IMR-90 (cell line): Measurements from ENCODE around the gene CXCL9. TPM values are rescaled to one million over a fixed set of nuclear protein-coding genes. Genes with fewer than 3 reads are reported as not detected.

Source experiments
- ATAC-seq: fragments of 200-7000 bp; cut with Tn5 transposase; 2 replicates; pipeline ENCODE4 v1.9.1; 2020; ENCODE audit warnings: low read depth, mild to moderate bottlenecking, moderate library complexity
- BruUV-seq: library from RNA; stranded (reverse); fragments of 400-500 nt; replicated peaks from 2 replicates; lab custom pipeline; 2021; lab: Mats Ljungman, UMichigan
- CTCF ChIA-PET: fragments of 300-600 bp; formaldehyde crosslinking; extraction: SDS; loops from one replicate; lab custom pipeline; 2021; ENCODE audit warnings: antibody characterized with exemption; lab: Yijun Ruan, JAX
- POLR2A ChIA-PET: fragments of 300-600 bp; sonication (Branson Sonifier 250); formaldehyde crosslinking; loops from one replicate; lab custom pipeline; 2022; ENCODE audit warnings: antibody characterized with exemption; ENCODE audit not compliant: unreplicated experiment; lab: Charles Lee
- DNase-seq: peaks from one replicate; pipeline ENCODE4 v3.0.0; 2013
- H2AFZ ChIP-seq: replicated peaks from 2 replicates; pipeline ENCODE3; 2013; ENCODE audit warnings: low read length, mild to moderate bottlenecking; ENCODE audit not compliant: poor library complexity
- H2AK5ac ChIP-seq: 2 replicates; pipeline ENCODE4 v1.6.1; 2013; ENCODE audit warnings: low read depth, low read length, inconsistent platforms
- H2AK9ac ChIP-seq: replicated peaks from 2 replicates; pipeline ENCODE3; 2013; ENCODE audit warnings: mild to moderate bottlenecking, low read depth, low read length, moderate library complexity; ENCODE audit not compliant: poor library complexity
- H2BK120ac ChIP-seq: 2 replicates; pipeline ENCODE4 v1.6.1; 2013; ENCODE audit warnings: low read depth, low read length, inconsistent platforms
- H2BK15ac ChIP-seq: 3 replicates; pipeline ENCODE4 v1.6.1; 2013; ENCODE audit warnings: low read depth, low read length, inconsistent platforms
- H2BK20ac ChIP-seq: 2 replicates; pipeline ENCODE4 v1.6.1; 2013; ENCODE audit warnings: low read depth, mild to moderate bottlenecking, inconsistent platforms, low read length, moderate library complexity
- H2BK5ac ChIP-seq: 2 replicates; pipeline ENCODE4 v1.6.1; 2013; ENCODE audit warnings: mild to moderate bottlenecking, low read depth, low read length, inconsistent platforms; ENCODE audit not compliant: poor library complexity, severe bottlenecking
- H3K14ac ChIP-seq: replicated peaks from 2 replicates; pipeline ENCODE4 v1.6.1; 2013; ENCODE audit warnings: low read depth, low read length, inconsistent platforms
- H3K18ac ChIP-seq: 2 replicates; pipeline ENCODE4 v1.6.1; 2013; ENCODE audit warnings: low read depth, low read length, control low read depth
- H3K23ac ChIP-seq: 2 replicates; pipeline ENCODE4 v1.6.1; 2013; ENCODE audit warnings: low read depth, low read length, inconsistent platforms
- H3K27ac ChIP-seq: 2 replicates; pipeline ENCODE4 v1.5.1; 2013; ENCODE audit warnings: mild to moderate bottlenecking, control low read depth, low read length; ENCODE audit not compliant: insufficient read depth
- H3K27me3 ChIP-seq: 2 replicates; pipeline ENCODE4 v1.6.1; 2013; ENCODE audit warnings: low read length; ENCODE audit not compliant: control insufficient read depth, insufficient read depth
- H3K36me3 ChIP-seq: 2 replicates; pipeline ENCODE4 v1.6.1; 2013; ENCODE audit warnings: low read length, mixed read lengths; ENCODE audit not compliant: control insufficient read depth, insufficient read depth
- H3K4ac ChIP-seq: 2 replicates; pipeline ENCODE4 v1.6.1; 2013; ENCODE audit warnings: low read depth, low read length, inconsistent platforms
- H3K4me1 ChIP-seq: 2 replicates; pipeline ENCODE4 v1.6.1; 2013; ENCODE audit warnings: low read length, mixed read lengths; ENCODE audit not compliant: control insufficient read depth, insufficient read depth
- H3K4me2 ChIP-seq: 2 replicates; pipeline ENCODE4 v1.6.1; 2013; ENCODE audit warnings: low read depth, mild to moderate bottlenecking, control low read depth, low read length, moderate library complexity
- H3K4me3 ChIP-seq: 2 replicates; pipeline ENCODE4 v1.5.1; 2013; ENCODE audit warnings: low read depth, mild to moderate bottlenecking, control low read depth, low read length, moderate library complexity; ENCODE audit not compliant: insufficient read depth
- H3K56ac ChIP-seq: 2 replicates; pipeline ENCODE4 v1.6.1; 2013; ENCODE audit warnings: low read length, inconsistent platforms; ENCODE audit not compliant: insufficient read depth; ENCODE audit errors: extremely low read depth
- H3K79me1 ChIP-seq, 2 experiments: 2 replicates each; pipeline ENCODE4 v1.6.1; 2013; ENCODE audit warnings: low read length in 2 of 2, inconsistent platforms in 1 of 2, low read depth in 1 of 2
- H3K9ac ChIP-seq: 2 replicates; pipeline ENCODE4 v1.6.1; 2013; ENCODE audit warnings: low read depth, low read length, control low read depth
- H3K9me1 ChIP-seq: 2 replicates; pipeline ENCODE4 v1.6.1; 2013; ENCODE audit warnings: low read length, inconsistent platforms; ENCODE audit not compliant: insufficient read depth
- H3K9me3 ChIP-seq: 2 replicates; pipeline ENCODE4 v1.6.1; 2013; ENCODE audit warnings: low read length; ENCODE audit not compliant: control insufficient read depth, insufficient read depth
- H4K20me1 ChIP-seq: 2 replicates; pipeline ENCODE4 v1.6.1; 2013; ENCODE audit warnings: low read length, inconsistent platforms; ENCODE audit not compliant: insufficient read depth
- H4K5ac ChIP-seq: 2 replicates; pipeline ENCODE4 v1.6.1; 2013; ENCODE audit warnings: mild to moderate bottlenecking, low read depth, low read length, control low read depth
- H4K8ac ChIP-seq, 2 experiments: 2 replicates each; pipeline ENCODE4 v1.6.1; 2013; ENCODE audit warnings: low read depth in 2 of 2, low read length in 2 of 2, control low read depth in 1 of 2, inconsistent platforms in 1 of 2
- H4K91ac ChIP-seq: 2 replicates; pipeline ENCODE4 v1.6.1; 2013; ENCODE audit warnings: low read depth, low read length, inconsistent platforms; ENCODE audit not compliant: insufficient read depth
- CEBPB ChIP-seq: IDR thresholded peaks from 2 replicates; pipeline ENCODE4 v1.6.1; 2012; ENCODE audit warnings: low read depth, low read length, improper control_type of control experiment
- FOS ChIP-seq: fragments of 150-350 bp; IDR thresholded peaks from 2 replicates; pipeline ENCODE4 v1.6.1; 2016; ENCODE audit warnings: low read depth, low read length
- WGBS, 2 experiments: methylation state at CpG; one replicate each; pipeline versions ENCODE4 v1.1.5 to v1.1.7; 2013; ENCODE audit warnings: missing lambda C conversion rate in 2 of 2; ENCODE audit not compliant: insufficient read length in 1 of 2; ENCODE audit errors: extremely low coverage in 2 of 2; 5-methylcytosine and 5-hydroxymethylcytosine counted together
- dilution Hi-C: fragments of 300-500 bp; cut with HindIII; formaldehyde crosslinking; loops from one replicate; pipeline ENCODE4 v1.14.3; 2018; ENCODE audit warnings: low sequenced_read_pairs; ENCODE audit not compliant: unreplicated experiment
- in situ Hi-C: fragments of 300-500 bp; cut with MboI; formaldehyde crosslinking; loops from 3 replicates; pipeline ENCODE4 v1.14.3; 2019; ENCODE audit warnings: low sequenced_read_pairs, inconsistent platforms, mixed read lengths
- intact Hi-C: fragments of 100-400 bp; cut with micrococcal nuclease; formaldehyde crosslinking; loops from 2 replicates; pipeline ENCODE4 v1.10.0; 2022
- polyA plus RNA-seq, 3 experiments: library from polyadenylated mRNA; depleted of rRNA; stranded (reverse); fragments of >200 nt; gene quantifications; 2 replicates each; pipeline ENCODE4 v1.2.3, GENCODE V29; 2012; ENCODE audit warnings: low replicate concordance in 1 of 3
- total RNA-seq: library from RNA; depleted of rRNA; stranded (reverse); fragments of >200 nt; gene quantifications from 2 replicates; pipeline ENCODE4 v1.2.3, GENCODE V29; 2012

Gene CXCL9
- total and polyA plus RNA-seq, 2 of the 4 experiments (the other 2 are of a cell fraction): not detected

DNA sequence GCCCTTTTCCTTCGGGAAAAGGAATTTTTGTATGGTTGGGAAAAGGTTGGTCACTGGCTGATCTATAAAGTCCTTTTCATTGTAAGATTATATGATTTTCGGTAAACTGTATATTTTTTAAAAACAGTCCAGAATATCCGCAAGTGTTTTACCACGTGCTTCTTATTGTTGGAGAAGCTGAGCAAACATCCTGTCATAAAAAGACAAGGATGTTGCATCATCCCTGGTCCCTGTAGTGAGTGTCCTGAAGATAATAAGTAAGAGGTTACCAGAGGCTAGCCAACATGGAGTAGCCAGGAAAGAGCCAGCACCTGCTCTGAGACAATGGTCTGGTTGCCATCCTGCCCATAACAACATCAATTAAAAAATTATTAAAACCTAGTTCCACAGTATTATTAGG, 5.1 kb downstream of the CXCL9 start:
- BruUV-seq: no TSS peak
- H3K4me2 ChIP-seq: no peak overlapping the region
- no peaks in the 10 kb centered on the region for H4K20me1 ChIP-seq
- H3K9me3 ChIP-seq: no peaks in the 10 kb centered on the region
- H4K91ac ChIP-seq: peak overlapping the region; percentile 34; the same call in 1 of the 2 replicates
- no peak for ATAC-seq
- no peak overlapping the region for H3K56ac ChIP-seq
- H2AK5ac ChIP-seq: peak overlapping the region; percentile 16; the same call in 1 of the 2 replicates
- H3K4me3 ChIP-seq: no peak overlapping the region
- H3K79me1 ChIP-seq: no peaks in the 10 kb centered on the region
- dilution Hi-C loops: no loop called here
- POLR2A ChIA-PET: no interaction called here
- H3K23ac ChIP-seq: no peak overlapping the region
- DNase-seq: peak; percentile 26
- H3K18ac ChIP-seq: no peak overlapping the region
- no peak overlapping the region for H2BK15ac ChIP-seq
- H2BK5ac ChIP-seq: no peak overlapping the region
- 0 out of 2 replicates have a peak overlapping the region, but pooled peaks have one; percentile 13 for H2BK120ac ChIP-seq
- H3K27me3 ChIP-seq: 0 out of 2 replicates have a peak, but pooled peaks cover 4% of the 10 kb centered on the region
- in situ Hi-C loops: no loop called here
- no peaks in the 10 kb centered on the region for H3K36me3 ChIP-seq
- no peak overlapping the region for H3K4ac ChIP-seq
- H2AFZ ChIP-seq: no peak overlapping the region
- no peak overlapping the region for H2AK9ac ChIP-seq
- H3K9me1 ChIP-seq: no peaks in the 10 kb centered on the region
- no peak overlapping the region for H3K14ac ChIP-seq
- H3K27ac ChIP-seq: no peak overlapping the region
- H2BK20ac ChIP-seq: no peak overlapping the region
- H3K9ac ChIP-seq: no peak overlapping the region
- TF ChIP-seq CEBPB: peak; percentile 67
- no peak for TF ChIP-seq FOS
- 79% methylated on average over 2 of the region's 4 CpGs; no CpG with 5 or more reads in 1 of the 2 experiments for WGBS, 2 experiments
- H4K5ac ChIP-seq: no peak overlapping the region
- no peak overlapping the region for H4K8ac ChIP-seq
- H3K4me1 ChIP-seq: 0 out of 2 replicates have a peak, but pooled peaks cover 2% of the 10 kb centered on the region
- intact Hi-C loops: no loop called here
- CTCF ChIA-PET: no interaction called here
